Psoas muscle (tissue), 8 donors: ENCODE measurements around the gene CCDC51. TPM values are rescaled to one million over a fixed set of nuclear protein-coding genes. Genes with fewer than 3 reads are reported as not detected.
"Not testable (repeated sequence)": the region's sequence is repeated elsewhere in the genome, so short reads cannot be mapped to it uniquely, and the experiment has no call there.

Experiments used
- ATAC-seq, 4 donors: fragments of 200-7000 bp; cut with Tn5 transposase; one replicate each; pipeline ENCODE4 v1.9.1; 2020; ENCODE audit warnings: moderate library complexity in 3 of 4, mild to moderate bottlenecking in 2 of 4
- DNase-seq, 2 donors: peaks; one replicate each; pipeline ENCODE4 v3.0.0-alpha.2; 2020
- H3K27ac ChIP-seq: fragments of 200-600 bp; one replicate; pipeline ENCODE4 v1.8.0; 2022
- H3K27me3 ChIP-seq, 3 donors: fragments of 200-600 bp in 1 of 3; one replicate each; pipeline versions ENCODE4 v1.6.1 to v1.8.0; 2013 to 2022; ENCODE audit warnings: low read length in 2 of 3, mild to moderate bottlenecking in 2 of 3, moderate library complexity in 1 of 3; ENCODE audit not compliant: insufficient read depth in 3 of 3
- H3K36me3 ChIP-seq, 2 donors: fragments of 200-600 bp in 1 of 2; one replicate each; pipeline versions ENCODE4 v1.6.1 to v1.8.0; 2013 to 2022; ENCODE audit warnings: low read depth in 1 of 2, mild to moderate bottlenecking in 1 of 2, moderate library complexity in 1 of 2; ENCODE audit not compliant: insufficient read depth in 1 of 2
- H3K4me1 ChIP-seq: fragments of 200-600 bp; one replicate; pipeline ENCODE4 v1.8.0; 2022
- H3K4me3 ChIP-seq: fragments of 200-600 bp; one replicate; pipeline ENCODE4 v1.8.0; 2022; ENCODE audit warnings: mild to moderate bottlenecking
- H3K9me3 ChIP-seq: fragments of 200-600 bp; one replicate; pipeline ENCODE4 v1.8.0; 2022
- WGBS, 3 donors: extraction: QIAGEN DNeasy Blood & Tissue Kit; methylation state at CpG; one replicate each; pipeline versions ENCODE4 v1.1.6 to v1.1.7; 2013; 5-methylcytosine and 5-hydroxymethylcytosine counted together
- intact Hi-C, 2 donors: fragments of 100-400 bp; cut with DNase I; formaldehyde crosslinking; loops; one replicate each; pipeline versions ENCODE4 v1.11.0 to v1.14.2; 2022
- polyA plus RNA-seq, 3 donors: library from polyadenylated mRNA; stranded (reverse); fragments of 200-250 nt; gene quantifications; one replicate each; pipeline ENCODE4 v1.2.3, GENCODE V29; 2013
- total RNA-seq, 4 donors: library from RNA; stranded (reverse); fragmentation: NEBNext Ultra II Directional in 2 of 4; extraction: Animal tissue kit (Norgen Biotek cat#: 25700) in 2 of 4; gene quantifications; one replicate each; pipeline versions ENCODE4 v1.2.1 to v1.2.4, GENCODE V29; 2021 to 2023
- TF ChIP-seq, protein P1 (sequence below): fragments of 200-600 bp; IDR thresholded peaks from one replicate; pipeline ENCODE4 v1.8.0; 2022; ENCODE audit warnings: antibody characterized with exemption
- donor health status: healthy with polysubstance abuse.
- donor health status: DM: no; HTN: no; CAD: no; lungs with moderate emphysema.
- donor health status: Bipolar disorder and iron deficiency.
- donor health status: healthy.
- donor health status: DM: yes; HTN: yes; CAD: no.
- donor health status: DM: no; HTN: no; CAD: no.
- donor health status: DM: no; HTN: no; CAD: no.
- donor health status: DM: yes; HTN: yes; CAD: no.

CCDC51 gene
- total and polyA plus RNA-seq, 7 donors = 5.3 to 19.6 (median 7.7) TPM

DNA sequence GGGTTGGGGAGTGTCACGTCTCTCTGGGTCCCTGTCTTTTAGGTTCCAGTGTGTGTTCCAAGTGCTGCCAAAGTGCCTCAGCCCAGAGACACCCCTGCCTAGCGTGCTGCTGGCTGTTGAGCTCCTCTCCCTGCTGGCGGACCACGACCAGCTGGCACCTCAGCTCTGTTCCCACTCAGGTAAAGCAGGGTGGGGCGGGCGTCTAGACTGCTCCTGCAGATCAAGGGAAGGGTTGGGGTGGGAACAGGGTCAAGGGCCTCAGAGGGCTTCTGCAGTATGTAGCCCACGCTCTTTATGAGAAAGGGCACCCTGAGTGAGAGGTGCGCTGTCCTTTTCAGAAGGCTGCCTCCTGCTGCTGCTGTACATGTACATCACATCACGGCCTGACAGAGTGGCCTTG, 23.8 kb upstream of the CCDC51 start:
- TF ChIP-seq, protein P1, sequence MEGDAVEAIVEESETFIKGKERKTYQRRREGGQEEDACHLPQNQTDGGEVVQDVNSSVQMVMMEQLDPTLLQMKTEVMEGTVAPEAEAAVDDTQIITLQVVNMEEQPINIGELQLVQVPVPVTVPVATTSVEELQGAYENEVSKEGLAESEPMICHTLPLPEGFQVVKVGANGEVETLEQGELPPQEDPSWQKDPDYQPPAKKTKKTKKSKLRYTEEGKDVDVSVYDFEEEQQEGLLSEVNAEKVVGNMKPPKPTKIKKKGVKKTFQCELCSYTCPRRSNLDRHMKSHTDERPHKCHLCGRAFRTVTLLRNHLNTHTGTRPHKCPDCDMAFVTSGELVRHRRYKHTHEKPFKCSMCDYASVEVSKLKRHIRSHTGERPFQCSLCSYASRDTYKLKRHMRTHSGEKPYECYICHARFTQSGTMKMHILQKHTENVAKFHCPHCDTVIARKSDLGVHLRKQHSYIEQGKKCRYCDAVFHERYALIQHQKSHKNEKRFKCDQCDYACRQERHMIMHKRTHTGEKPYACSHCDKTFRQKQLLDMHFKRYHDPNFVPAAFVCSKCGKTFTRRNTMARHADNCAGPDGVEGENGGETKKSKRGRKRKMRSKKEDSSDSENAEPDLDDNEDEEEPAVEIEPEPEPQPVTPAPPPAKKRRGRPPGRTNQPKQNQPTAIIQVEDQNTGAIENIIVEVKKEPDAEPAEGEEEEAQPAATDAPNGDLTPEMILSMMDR = no peak
- Histone ChIP-seq H3K27ac (no peak overlapping the region), H3K9me3 (no peaks in the 10 kb centered on the region), H3K36me3 (peaks cover 3 to 46% of the 10 kb centered on the region in 2 donors), H3K4me3 (no peak overlapping the region), H3K4me1 (peaks cover 24% of the 10 kb centered on the region), H3K27me3 (no peaks in the 10 kb centered on the region)
- ATAC-seq (no peak), DNase-seq (no peak)
- intact Hi-C loops = loop anchor here (2.0 to 10.0 kb wide), 3 partner anchors 41 to 221 kb away; partner anchors contain the start of genes NCKIPSD (in 1 of the 2) and SHISA5 (in 1 of the 2)
- WGBS, 3 donors = 80 to 89% (median 82%) methylated on average over 9 of the region's 9 CpGs

DNA sequence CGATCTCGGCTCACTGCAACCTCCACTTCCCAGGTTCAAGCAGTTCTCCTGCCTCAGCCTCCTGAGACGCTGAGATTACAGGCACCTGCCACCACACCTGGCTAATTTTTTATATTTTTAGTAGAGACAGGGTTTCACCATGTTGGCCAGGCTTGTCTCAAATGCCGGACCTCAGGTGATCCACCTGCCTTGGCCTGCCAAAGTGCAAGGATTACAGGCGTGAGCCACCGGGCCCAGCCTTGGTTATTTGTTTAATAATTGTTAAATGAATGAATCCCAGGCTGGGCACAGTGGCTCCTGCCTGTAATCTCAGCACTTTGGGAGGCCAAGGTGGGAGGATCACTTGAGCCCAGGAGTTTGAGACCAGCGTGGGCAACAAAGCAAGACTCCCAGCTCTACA, 21.8 kb upstream of the CCDC51 start:
- not testable (repeated sequence) for DNase-seq, H3K4me3 ChIP-seq, H3K27ac ChIP-seq, H3K27me3 ChIP-seq, H3K9me3 ChIP-seq, ATAC-seq, H3K4me1 ChIP-seq
- 91 to 94% (median 93%) methylated on average over 7 of the region's 7 CpGs for WGBS, 3 donors
- H3K36me3 ChIP-seq = peaks cover 4 to 58% of the 10 kb centered on the region in 2 donors
- intact Hi-C loops = loop anchor here in 1 of 2 donors (10.0 kb wide), 1 partner anchor 223 kb away; the partner anchor contains the start of gene NCKIPSD

DNA sequence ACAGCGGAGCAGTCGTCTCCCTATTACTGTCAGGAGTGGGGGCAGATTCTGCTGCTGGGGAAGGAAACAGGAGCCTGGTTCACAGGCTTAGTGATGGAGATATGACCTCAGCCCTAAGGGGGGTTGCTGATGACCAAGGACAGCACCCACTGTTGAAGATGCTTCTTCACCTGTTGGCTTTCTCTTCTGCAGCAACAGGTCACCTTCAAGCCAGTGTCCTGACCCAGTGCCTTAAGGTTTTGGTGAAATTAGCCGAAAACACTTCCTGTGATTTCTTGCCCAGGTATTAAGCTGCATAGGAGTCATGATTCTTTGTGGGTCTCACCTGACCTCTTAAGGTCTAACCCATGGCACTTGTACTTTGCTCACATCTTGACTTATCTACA, 20.6 kb upstream of the CCDC51 start:
- no peak for ATAC-seq
- Histone ChIP-seq H3K9me3 (no peaks in the 10 kb centered on the region), H3K4me3 (no peak overlapping the region), H3K27ac (no peak overlapping the region), H3K4me1 (peaks cover 6% of the 10 kb centered on the region), H3K27me3 (no peaks in the 10 kb centered on the region), H3K36me3 (peaks cover 4 to 70% of the 10 kb centered on the region in 2 donors)
- TF ChIP-seq, protein P1 = no peak
- no peak for DNase-seq
- WGBS, 3 donors = 88 to 91% (median 89%) methylated on average over 3 of the region's 3 CpGs
- intact Hi-C loops = loop anchor here in 1 of 2 donors (10.0 kb wide), 1 partner anchor 224 kb away; the partner anchor contains the start of gene NCKIPSD

DNA sequence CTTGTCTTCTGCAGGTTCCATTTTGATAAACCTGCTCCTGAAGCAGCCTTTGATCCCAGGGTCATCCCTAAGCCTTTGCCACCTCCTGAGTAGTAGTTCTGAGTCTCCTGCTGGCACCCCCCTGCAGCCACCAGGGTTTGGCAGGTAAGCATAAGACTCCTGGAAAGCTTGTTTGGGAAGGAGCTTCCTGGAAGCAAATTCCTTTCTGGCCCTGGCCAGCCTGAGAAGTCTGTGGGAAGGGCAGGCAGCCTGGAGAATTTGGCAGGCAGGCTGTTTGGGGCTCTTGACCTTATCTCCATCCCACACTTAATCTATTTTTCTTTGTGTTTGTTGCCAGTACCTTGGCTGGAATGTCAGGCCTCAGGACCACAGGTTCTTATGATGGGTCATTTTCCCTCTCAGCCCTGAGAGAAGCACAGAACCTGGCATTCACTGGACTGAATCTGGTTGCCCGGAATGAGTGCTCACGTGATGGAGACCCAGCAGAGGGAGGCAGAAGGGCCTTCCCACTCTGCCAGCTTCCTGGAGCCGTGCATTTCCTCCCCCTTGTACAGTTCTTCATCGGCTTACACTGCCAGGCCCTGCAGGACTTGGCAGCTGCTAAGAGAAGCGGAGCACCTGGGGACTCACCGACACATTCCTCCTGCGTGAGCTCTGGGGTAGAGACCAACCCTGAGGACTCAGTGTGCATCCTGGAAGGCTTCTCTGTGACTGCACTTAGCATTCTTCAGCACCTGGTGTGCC, 20.0 kb upstream of the CCDC51 start:
- Histone ChIP-seq H3K4me3 (no peak overlapping the region), H3K36me3 (peaks cover 4 to 76% of the 10 kb centered on the region in 2 donors), H3K9me3 (no peaks in the 10 kb centered on the region), H3K27ac (no peak overlapping the region), H3K4me1 (peaks cover 1% of the 10 kb centered on the region), H3K27me3 (no peaks in the 10 kb centered on the region)
- 71 to 80% (median 73%) methylated on average over 7 of the region's 7 CpGs for WGBS, 3 donors
- TF ChIP-seq, protein P1 = no peak
- DNase-seq (no peak), ATAC-seq (no peak)
- intact Hi-C loops = loop anchor here in 1 of 2 donors (10.0 kb wide), 1 partner anchor 225 kb away; the partner anchor contains the start of gene NCKIPSD

DNA sequence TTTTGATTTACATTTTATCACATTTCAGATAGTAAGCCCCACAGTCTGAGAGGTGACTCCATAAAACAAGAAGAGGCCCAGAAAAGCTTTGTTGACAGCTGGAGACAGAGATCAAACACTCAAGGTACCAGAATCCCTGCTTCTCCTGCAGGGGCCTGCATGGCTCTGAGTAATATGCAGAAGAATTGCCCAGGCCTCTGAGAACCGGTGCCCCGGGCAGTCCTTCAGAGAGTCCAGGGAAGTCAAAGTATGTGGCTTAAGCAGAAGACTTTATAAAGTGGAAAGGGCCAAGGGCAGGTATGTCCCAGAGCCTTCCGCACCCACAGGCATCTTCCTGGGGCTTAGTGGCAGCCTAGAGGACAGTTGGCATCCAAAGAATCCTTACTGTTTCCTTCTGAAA, 19.4 kb upstream of the CCDC51 start:
- no peak for ATAC-seq
- Histone ChIP-seq H3K4me1 (no peaks in the 10 kb centered on the region), H3K4me3 (no peak overlapping the region), H3K9me3 (no peaks in the 10 kb centered on the region), H3K27ac (no peak overlapping the region), H3K27me3 (no peaks in the 10 kb centered on the region), H3K36me3 (peaks cover 4 to 78% of the 10 kb centered on the region in 2 donors)
- WGBS, 3 donors = 94 to 97% (median 95%) methylated on average over 3 of the region's 3 CpGs
- intact Hi-C loops = no loop called here
- no peak for DNase-seq
- TF ChIP-seq, protein P1 = no peak
